HG03342 (cell line): ENCODE data around the gene APOBEC3C.
"Not testable (repeated sequence)": the region's sequence is repeated elsewhere in the genome, so short reads cannot be mapped to it uniquely, and the experiment has no call there.

Experiments
- ATAC-seq: cut with Tn5 transposase; IDR thresholded peaks from one replicate; pipeline ENCODE4 v1.9.1; 2021; ENCODE audit warnings: mild to moderate bottlenecking, moderate library complexity; ENCODE audit not compliant: unreplicated experiment

Gene APOBEC3C

DNA sequence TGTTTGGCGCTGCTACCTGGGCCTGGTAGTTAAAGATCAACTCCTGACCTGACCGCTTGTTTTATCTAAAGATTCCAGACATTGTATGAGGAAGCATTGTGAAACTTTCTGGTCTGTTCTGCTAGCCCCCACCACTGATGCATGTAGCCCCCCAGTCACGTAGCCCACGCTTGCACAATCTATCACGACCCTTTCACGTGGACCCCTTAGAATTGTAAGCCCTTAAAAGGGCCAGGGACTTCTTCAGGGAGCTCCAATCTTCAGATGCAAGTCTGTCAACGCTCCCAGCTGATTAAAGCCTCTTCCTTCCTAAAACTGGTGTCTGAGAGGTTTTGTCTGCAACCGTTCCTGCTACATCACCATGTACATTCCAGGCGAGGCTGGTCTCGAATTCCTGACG, 41.6 kb downstream of the APOBEC3C start:
- no peak for ATAC-seq

DNA sequence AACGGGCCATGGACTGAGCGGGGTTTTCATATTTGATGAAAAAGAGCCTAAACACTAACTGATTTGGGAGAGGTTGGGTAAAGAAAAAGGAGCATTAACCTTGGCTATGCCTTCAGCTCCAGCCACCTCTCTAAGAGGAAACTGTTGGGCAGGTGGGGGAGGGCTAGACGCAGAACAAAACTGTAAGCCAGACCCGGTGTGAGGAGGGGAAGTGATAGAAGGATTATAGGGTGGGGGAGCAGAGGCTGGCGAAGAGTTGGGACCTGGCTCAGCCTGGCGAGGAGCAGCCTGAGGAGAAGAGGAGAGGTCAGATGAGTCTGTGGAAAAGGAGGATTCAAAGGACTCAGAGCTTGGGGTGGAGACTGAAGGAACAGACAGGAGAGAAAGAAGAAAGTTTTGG, 47.2 kb downstream of the APOBEC3C start:
- not testable (repeated sequence) for ATAC-seq

DNA sequence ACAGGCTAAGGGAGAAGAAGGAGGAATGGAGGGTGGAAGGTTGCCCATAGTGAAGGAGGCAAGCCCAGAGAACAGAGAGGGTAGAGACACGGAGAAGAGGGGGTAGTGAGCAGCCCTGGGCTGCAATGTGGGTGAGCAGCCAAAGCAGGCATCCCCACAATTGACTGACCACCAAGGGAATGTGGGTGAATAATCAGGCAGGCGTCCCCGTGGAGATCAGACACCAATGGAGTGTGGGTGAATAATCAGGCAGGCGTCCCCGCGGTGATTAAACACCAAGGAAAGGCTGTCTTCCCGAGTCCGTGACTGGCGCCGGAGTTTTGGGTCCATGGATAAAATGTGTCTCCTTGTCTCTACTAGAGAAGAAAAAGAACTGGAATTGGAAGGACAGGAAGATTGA, 47.9 kb downstream of the APOBEC3C start:
- not testable (repeated sequence) for ATAC-seq

DNA sequence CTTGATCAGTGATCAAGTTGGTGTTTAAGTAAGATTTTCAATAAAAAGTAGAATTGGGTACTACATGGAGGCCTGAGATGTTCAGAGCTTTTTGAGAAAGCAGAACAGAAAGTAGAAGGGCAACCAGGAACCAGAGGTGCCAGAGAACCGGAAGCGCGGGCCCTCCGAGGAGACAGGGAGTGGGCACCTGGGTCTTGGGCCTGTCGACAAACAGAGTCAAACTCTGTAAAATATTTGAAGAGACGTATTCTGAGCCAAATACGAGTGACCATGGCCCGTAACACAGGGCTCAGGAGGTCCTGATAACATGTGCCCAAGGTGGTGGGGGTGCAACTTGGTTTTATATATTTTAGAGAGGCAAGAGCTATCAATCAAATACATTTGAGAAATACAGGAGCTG, 49.8 kb downstream of the APOBEC3C start:
- not testable (repeated sequence) for ATAC-seq

DNA sequence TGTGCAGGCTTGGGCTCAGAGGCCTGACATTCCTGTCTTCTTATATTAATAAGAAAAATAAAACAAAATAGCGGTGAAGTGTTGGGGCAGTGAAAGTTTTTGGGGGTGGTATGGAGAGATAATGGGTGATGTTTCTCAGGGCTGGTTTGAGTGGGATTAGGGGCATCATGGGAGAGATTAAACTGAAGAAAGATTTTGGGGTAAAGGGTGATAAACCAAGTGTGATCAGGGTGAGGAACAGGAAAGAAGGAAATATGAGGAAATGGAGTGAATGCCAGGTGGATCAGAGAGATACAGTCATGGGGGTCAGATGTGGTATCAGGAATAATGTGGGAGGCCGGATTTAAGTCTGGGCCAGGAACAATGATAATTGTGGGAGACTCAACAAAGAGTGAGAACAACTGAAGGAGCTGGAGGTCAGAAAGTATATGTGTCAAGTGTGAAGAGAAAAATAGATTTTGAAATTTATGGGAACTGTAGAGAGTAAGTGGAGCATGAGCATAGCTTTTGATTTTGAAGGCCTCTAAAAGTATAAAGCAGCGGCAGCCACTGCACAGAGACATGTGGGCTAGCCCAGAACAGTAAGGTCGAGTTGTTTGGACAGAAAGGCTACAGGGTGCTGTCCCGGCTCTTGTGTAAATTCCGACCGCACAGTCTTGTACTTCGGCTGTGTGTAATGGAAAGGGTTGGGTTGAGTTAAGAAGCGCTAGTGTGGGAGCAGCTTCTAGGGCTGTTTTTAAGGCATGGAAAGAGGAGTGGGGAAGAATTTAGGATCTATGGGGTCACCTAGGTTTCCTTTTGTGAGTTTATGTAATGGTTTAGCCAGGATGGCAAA, 52.6 kb downstream of the APOBEC3C start:
- not testable (repeated sequence) for ATAC-seq

DNA sequence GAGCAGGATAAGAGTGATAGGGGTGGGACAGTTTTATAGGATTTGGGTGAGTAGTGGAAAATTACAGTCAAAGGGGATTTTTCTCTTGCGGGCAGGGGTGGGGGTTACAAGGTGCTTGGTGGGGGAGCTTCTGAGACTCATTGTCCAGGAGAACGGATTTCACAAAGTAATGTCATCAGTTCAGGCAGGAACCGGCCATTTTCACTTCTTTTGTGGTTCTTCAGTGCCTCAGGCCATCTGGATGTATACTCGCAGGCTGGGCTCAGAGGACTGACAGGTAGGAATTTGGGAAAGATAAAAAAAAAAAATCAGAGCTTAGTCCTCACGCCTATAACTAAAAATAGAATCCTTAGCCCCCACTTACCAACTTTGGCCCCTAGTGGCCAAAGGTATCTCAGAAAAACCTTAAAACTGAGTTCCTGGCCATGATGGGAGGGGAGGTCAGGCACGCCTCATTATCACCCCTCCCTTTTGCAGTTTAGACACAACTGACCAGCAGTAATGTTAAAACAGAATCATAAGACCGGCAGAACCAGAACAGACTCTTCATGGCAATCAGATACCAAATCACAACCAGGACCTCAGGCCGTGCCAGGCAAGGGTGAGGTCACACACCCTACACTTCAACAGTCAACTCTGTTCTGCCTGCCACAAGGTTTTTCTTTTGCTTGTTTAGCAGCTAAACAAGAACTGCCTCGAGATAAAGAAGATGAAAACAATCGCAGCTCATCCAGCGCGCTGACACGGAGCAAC, 54.2 kb downstream of the APOBEC3C start:
- no peak for ATAC-seq
